Measurements from ENCODE around the gene TMPRSS11A. TPM values are rescaled to one million over a fixed set of nuclear protein-coding genes. Genes with fewer than 3 reads are reported as not detected.
A peak's percentile ranks its signal among the peaks of the same experiment; 100 is the strongest.

Gene TMPRSS11A
- not detected for total RNA-seq

DNA sequence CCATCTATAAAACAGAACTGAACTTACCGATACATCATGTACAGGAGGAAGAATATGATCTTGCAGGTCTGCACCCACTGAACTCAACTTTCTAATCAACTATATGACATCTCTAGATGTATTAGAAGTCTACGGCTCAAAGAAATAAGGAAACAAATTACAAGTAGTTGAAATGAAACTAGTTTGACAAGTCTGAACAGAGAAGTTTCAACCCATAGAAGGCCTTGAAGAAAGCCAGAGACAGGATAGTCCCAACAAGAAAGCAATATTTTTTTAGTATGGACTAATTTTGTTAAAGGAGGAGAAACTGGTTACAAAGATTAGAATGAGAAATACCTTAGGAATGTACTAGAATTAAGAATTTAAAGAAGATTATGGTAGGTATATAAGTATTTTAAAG, at the start of gene TMPRSS11A:
TMPRSS11A (minus strand) TSS at position 138 of the 400 bp plus-strand sequence; CDS start at position 38, 100 bp downstream.
- DNase-seq (ENCODE audit: low spot score) (no peak), ATAC-seq (no peak)
- intact Hi-C loops (cut with DNase I), result no loop called here

DNA sequence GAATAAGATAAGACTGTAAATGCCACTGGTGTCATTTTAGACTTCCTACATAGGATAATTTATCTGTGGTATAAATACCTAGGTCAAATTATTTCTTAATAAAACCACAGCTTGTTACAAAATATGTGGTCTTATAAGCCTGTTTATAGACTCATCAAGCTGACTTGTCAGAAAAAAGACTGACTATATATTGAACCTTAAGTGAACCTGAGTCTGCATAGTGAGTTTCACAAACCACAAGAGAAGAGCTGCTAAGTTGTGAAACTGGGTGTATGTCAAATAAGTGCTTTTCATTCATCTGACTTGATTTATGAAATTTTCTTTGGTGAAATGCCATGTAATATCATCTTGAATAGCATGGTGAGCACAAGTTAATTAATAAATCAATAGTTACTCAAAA, 48.4 kb upstream of the TMPRSS11A start:
- DNase-seq (ENCODE audit: low spot score), result no peak
- ATAC-seq, result no peak
- intact Hi-C loops (cut with DNase I), result no loop called here

DNA sequence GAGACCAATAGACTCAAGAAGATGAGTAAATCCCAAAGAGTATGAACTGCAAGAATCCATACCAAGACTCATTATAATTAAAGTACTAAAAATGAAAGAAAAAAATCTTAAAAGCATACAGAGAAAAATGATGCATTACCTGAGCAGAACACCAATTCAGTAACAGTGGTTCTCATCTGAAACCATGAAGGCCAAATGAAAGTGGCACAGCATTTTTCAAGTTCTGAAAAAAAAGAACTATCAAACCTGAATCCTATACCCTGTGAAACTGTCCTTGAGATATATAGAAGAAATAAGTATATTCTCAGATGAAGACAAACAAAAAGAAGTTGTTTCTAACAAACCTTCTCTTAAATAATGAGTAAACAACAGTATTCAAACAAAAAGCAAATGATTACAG, 39.6 kb upstream of the TMPRSS11A start:
- ATAC-seq (no peak), DNase-seq (ENCODE audit: low spot score) (no peak)
- intact Hi-C loops (cut with DNase I), result no loop called here

- ATAC-seq (no peak), DNase-seq (ENCODE audit: low spot score) (no peak)
- intact Hi-C loops (cut with DNase I), result no loop called here
These were observed 32.8 kb upstream of the TMPRSS11A start for GRCh38 chr4:67996127-67996526.

DNA sequence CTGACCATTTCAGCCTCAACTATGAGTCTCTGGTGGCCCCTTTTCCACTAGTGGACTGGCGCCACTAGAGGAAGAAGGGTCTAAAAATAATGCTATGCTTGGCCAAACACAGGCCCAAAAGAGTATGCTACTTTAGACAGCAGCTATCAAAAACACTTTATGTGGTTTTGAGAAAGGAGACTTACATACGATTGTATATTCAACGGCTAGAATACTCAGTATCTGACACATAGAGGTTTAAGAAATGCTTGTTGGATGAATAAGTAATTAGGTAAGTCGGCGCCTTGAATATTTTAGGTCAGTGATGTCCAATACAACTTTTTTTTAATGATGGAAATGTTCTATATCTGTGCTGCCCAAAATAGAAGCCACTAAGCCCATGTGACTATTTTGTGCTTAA, 25.7 kb upstream of the TMPRSS11A start:
- DNase-seq (ENCODE audit: low spot score), result no peak
- intact Hi-C loops (cut with DNase I), result no loop called here
- ATAC-seq, result no peak

GRCh38 chr4:67983333-67983732, 20.0 kb upstream of the TMPRSS11A start:
- intact Hi-C loops (cut with DNase I), result no loop called here
- no peak for ATAC-seq

GRCh38 chr4:67980512-67980911, 17.2 kb upstream of the TMPRSS11A start:
- ATAC-seq (no peak), DNase-seq (ENCODE audit: low spot score) (no peak)
- intact Hi-C loops (cut with DNase I), result no loop called here

More at GRCh38 chr4:67983333-67983732, 20.0 kb upstream of the TMPRSS11A start:
- DNase-seq (ENCODE audit: low spot score), result no peak

DNA sequence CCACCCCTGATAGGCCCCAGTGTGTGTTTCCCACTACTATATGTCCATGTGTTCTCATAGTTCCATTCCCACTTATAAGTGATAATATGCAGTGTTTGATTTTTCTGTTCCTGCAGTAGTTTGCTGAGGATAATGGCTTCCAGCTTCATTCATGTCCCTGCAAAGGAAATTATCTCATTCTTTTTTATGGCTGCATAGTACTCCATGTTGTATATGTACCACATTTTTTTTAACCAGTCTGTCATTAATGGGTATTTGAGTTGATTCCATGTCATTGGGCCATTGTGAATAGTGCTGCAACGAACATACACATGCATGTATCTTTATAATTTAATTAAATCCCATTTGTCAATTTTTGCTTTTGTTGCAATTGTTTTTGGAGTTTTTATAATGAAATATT, 10.3 kb upstream of the TMPRSS11A start:
- ATAC-seq (no peak), DNase-seq (ENCODE audit: low spot score) (no peak)
- intact Hi-C loops (cut with DNase I), result no loop called here

GRCh38 chr4:67954890-67955289, 8.4 kb downstream of the TMPRSS11A start:
- intact Hi-C loops (cut with DNase I), result no loop called here

GRCh38 chr4:67941074-67941473, 22.2 kb downstream of the TMPRSS11A start:
- ATAC-seq (no peak), DNase-seq (ENCODE audit: low spot score) (no peak)
- intact Hi-C loops (cut with DNase I), result no loop called here

More at GRCh38 chr4:67954890-67955289, 8.4 kb downstream of the TMPRSS11A start:
- DNase-seq (ENCODE audit: low spot score) (no peak), ATAC-seq (no peak)

- ATAC-seq (no peak), DNase-seq (ENCODE audit: low spot score) (no peak)
- intact Hi-C loops (cut with DNase I), result no loop called here
These were observed 22.8 kb downstream of the TMPRSS11A start for GRCh38 chr4:67940506-67940905.

DNA sequence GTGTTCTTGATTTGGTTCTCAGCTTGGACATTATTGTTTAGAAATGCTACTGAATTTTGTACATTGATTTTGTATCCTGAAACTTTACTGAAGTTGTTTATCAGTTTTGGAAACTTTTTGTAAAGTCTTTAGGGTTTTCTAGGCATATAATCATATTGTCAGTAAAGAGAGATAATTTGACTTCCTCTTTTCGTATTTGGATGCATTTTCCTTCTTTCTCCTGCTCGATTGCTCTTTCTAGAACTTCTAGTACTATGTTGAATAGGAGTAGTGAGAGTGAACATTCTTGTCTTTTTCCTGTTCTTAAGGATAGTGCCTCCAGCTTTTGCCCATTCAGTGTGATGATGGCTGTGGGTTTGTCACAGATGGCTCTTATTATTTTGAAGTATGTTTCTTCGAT, 24.1 kb downstream of the TMPRSS11A start:
- intact Hi-C loops (cut with DNase I), result no loop called here
- no peak for DNase-seq (ENCODE audit: low spot score)
- ATAC-seq, result no peak

GRCh38 chr4:67935888-67936287, 27.4 kb downstream of the TMPRSS11A start:
- ATAC-seq, result no peak
- no peak for DNase-seq (ENCODE audit: low spot score)
- intact Hi-C loops (cut with DNase I), result no loop called here

- DNase-seq (ENCODE audit: low spot score) (no peak), ATAC-seq (no peak)
- intact Hi-C loops (cut with DNase I), result no loop called here
These were observed 28.7 kb downstream of the TMPRSS11A start for GRCh38 chr4:67934628-67935027.

DNA sequence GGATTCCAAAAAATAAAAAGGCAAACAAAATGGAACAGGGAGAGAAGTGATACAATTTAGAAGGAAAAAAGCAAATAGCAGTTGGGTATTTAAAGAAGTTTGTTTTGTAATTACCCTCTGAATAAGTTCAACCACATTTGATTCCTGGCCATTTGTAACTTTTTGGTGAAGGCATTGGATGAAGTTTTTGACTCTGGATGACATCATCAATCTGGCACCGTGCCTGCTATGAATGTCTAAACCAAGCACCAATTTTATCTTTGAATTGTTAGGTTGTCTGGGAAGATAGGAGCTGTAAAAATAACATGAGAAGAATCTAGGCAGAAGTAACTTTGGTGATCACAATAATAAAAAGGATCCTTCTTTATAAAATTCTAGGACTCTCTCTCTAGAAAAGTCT, 29.5 kb downstream of the TMPRSS11A start:
- ATAC-seq (no peak), DNase-seq (ENCODE audit: low spot score) (no peak)
- intact Hi-C loops (cut with DNase I), result no loop called here

- no peak for DNase-seq (ENCODE audit: low spot score)
- ATAC-seq, result no peak
- intact Hi-C loops (cut with DNase I), result no loop called here
These were observed 30.3 kb downstream of the TMPRSS11A start for GRCh38 chr4:67933038-67933437.

DNA sequence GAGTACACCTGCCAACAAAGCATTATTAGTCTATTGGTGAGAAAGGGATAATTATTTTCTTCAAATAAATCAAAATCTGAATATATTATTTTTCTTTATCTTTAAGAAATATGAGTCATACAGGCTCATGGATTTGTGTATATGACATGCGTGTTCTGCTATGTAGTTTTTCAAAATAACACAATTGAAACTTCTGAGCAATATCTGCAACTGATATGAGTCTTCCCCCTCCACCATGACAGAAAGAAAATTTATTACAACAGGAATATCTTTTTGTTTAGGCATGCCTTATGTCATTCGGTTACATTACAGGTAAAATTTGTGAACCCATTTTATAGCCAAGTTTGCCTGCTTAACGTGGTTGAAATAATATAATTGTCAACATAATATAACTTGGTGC, 32.0 kb downstream of the TMPRSS11A start:
- intact Hi-C loops (cut with DNase I), result no loop called here
- DNase-seq (ENCODE audit: low spot score), result no peak
- no peak for ATAC-seq

GRCh38 chr4:67929426-67929825, 33.9 kb downstream of the TMPRSS11A start:
- ATAC-seq, result no peak
- no peak for DNase-seq (ENCODE audit: low spot score)
- intact Hi-C loops (cut with DNase I), result no loop called here

GRCh38 chr4:67928546-67928945, 34.7 kb downstream of the TMPRSS11A start:
- intact Hi-C loops (cut with DNase I), result no loop called here
- no peak for ATAC-seq
- DNase-seq (ENCODE audit: low spot score), result no peak

DNA sequence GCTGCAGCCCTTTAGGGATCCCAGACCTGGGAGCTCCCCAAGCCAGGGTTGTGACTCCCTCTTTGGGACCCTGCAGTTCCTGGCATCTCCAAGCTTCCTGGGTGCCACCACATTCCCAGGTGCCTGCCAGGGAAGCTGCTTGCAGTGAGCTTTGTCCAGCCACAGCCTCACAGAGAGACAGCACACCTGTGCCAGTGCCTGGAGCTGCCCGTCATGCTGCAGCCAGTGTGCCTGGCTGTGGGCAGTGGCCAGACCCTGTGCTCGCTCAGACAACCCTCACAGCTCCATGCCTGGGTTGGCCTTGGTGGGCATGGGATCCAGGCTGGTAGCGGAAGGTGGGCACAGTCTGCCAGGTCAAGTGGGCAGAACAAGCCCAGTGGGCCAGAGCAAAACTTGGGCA, 36.0 kb downstream of the TMPRSS11A start:
- ATAC-seq, result no peak

GRCh38 chr4:67926485-67926884, 36.8 kb downstream of the TMPRSS11A start:
- intact Hi-C loops (cut with DNase I), result no loop called here
- ATAC-seq (peak; percentile 55), DNase-seq (ENCODE audit: low spot score) (no peak)

More for the DNA sequence above, 36.0 kb downstream of the TMPRSS11A start:
- intact Hi-C loops (cut with DNase I), result no loop called here
- no peak for DNase-seq (ENCODE audit: low spot score)

GRCh38 chr4:67922697-67923096, 40.6 kb downstream of the TMPRSS11A start:
- DNase-seq (ENCODE audit: low spot score), result no peak
- no peak for ATAC-seq
- intact Hi-C loops (cut with DNase I), result no loop called here
